Neural cell (in vitro differentiated cells): Measurements from ENCODE around the gene LGALS3. TPM values are rescaled to one million over a fixed set of nuclear protein-coding genes. Genes with fewer than 3 reads are reported as not detected.

Experiments
- H2AFZ ChIP-seq: fragments of 200-600, 300-800 bp; sonication (generic), shearing (Covaris generic); 2 replicates; pipeline ENCODE4 v1.6.0; 2014; ENCODE audit warnings: low read depth, mild to moderate bottlenecking, antibody characterized with exemption, low read length, moderate library complexity
- H3F3A ChIP-seq: fragments of 200-600 bp; shearing (Covaris generic); 2 replicates; pipeline ENCODE4 v1.6.1; 2016; ENCODE audit warnings: mild to moderate bottlenecking, moderate library complexity, mixed read lengths, antibody characterized with exemption, low read length; ENCODE audit not compliant: insufficient read depth, poor library complexity, severe bottlenecking
- H3K27ac ChIP-seq: fragments of 200-600, 300-800 bp; sonication (generic), shearing (Covaris generic); 2 replicates; pipeline ENCODE4 v1.5.1; 2014; ENCODE audit warnings: mild to moderate bottlenecking, low read length, moderate library complexity
- H3K27me3 ChIP-seq: fragments of 300-800, 200-600 bp; sonication (generic), shearing (Covaris generic); 2 replicates; pipeline ENCODE4 v1.6.0; 2014; ENCODE audit warnings: mild to moderate bottlenecking, low read depth, low read length, moderate library complexity; ENCODE audit not compliant: insufficient read depth
- H3K36me3 ChIP-seq: fragments of 300-800, 200-600 bp; sonication (generic), shearing (Covaris generic); 2 replicates; pipeline ENCODE4 v1.5.1; 2014; ENCODE audit warnings: mild to moderate bottlenecking, antibody characterized with exemption, low read length, moderate library complexity; ENCODE audit not compliant: insufficient read depth
- H3K4me2 ChIP-seq: fragments of 300-800, 200-600 bp; sonication (generic), shearing (Covaris generic); 2 replicates; pipeline ENCODE4 v1.6.0; 2014; ENCODE audit warnings: mild to moderate bottlenecking, low read length
- H3K4me3 ChIP-seq: fragments of 300-800, 200-600 bp; sonication (generic), shearing (Covaris generic); 2 replicates; pipeline ENCODE4 v1.5.1; 2014; ENCODE audit warnings: mild to moderate bottlenecking, low read length, moderate library complexity
- H3K79me2 ChIP-seq: fragments of 200-600 bp; shearing (Covaris generic); replicated peaks from 2 replicates; pipeline ENCODE4 v1.6.0; 2014; ENCODE audit warnings: mild to moderate bottlenecking, low read length, moderate library complexity; ENCODE audit not compliant: insufficient read depth
- H3K9ac ChIP-seq: fragments of 300-800, 200-600 bp; sonication (generic), shearing (Covaris generic); 2 replicates; pipeline ENCODE4 v1.6.1; 2016; ENCODE audit warnings: mild to moderate bottlenecking, low read length, mixed read lengths
- H3K9me2 ChIP-seq: fragments of 200-600 bp; shearing (Covaris generic); 2 replicates; pipeline ENCODE4 v1.6.1; 2016; ENCODE audit warnings: mild to moderate bottlenecking, low read length, mixed read lengths; ENCODE audit not compliant: insufficient read depth
- H3K9me3 ChIP-seq: fragments of 200-600, 300-800 bp; sonication (generic), shearing (Covaris generic); 2 replicates; pipeline ENCODE4 v1.6.1; 2016; ENCODE audit warnings: mild to moderate bottlenecking, mixed run types, low read length, moderate library complexity, mixed read lengths
- H4K20me1 ChIP-seq: fragments of 200-600 bp; shearing (Covaris generic); 2 replicates; pipeline ENCODE4 v1.6.1; 2016; ENCODE audit warnings: mild to moderate bottlenecking, mixed run types; ENCODE audit not compliant: insufficient read depth
- EP300 ChIP-seq: fragments of 450-650 bp; conservative IDR thresholded peaks from 2 replicates; pipeline ENCODE4 v1.6.1; 2014; ENCODE audit warnings: antibody characterized with exemption, mild to moderate bottlenecking, moderate library complexity; ENCODE audit not compliant: poor library complexity, severe bottlenecking
- EZH2 ChIP-seq: fragments of 200-600, 300-800 bp; shearing (Covaris generic), sonication (generic); IDR thresholded peaks from 2 replicates; pipeline ENCODE4 v1.6.1; 2014; ENCODE audit warnings: antibody characterized with exemption, low read length, borderline replicate concordance, mild to moderate bottlenecking; ENCODE audit not compliant: insufficient read depth, poor library complexity, severe bottlenecking
- MXI1 ChIP-seq: fragments of 450-650 bp; conservative IDR thresholded peaks from 2 replicates; pipeline ENCODE4 v1.6.1; 2014; ENCODE audit warnings: antibody characterized with exemption, mild to moderate bottlenecking; ENCODE audit not compliant: poor library complexity, severe bottlenecking
- POLR2AphosphoS5 ChIP-seq: IDR thresholded peaks from 2 replicates; pipeline ENCODE4 v1.6.1; 2012
- RAD21 ChIP-seq: fragments of 450-650 bp; conservative IDR thresholded peaks from 2 replicates; pipeline ENCODE4 v1.6.1; 2014; ENCODE audit warnings: antibody characterized with exemption, mild to moderate bottlenecking, moderate library complexity
- SMC3 ChIP-seq: fragments of 450-650 bp; conservative IDR thresholded peaks from 2 replicates; pipeline ENCODE4 v1.6.1; 2014; ENCODE audit warnings: antibody characterized with exemption, mild to moderate bottlenecking, moderate library complexity; ENCODE audit not compliant: poor library complexity
- TAF1 ChIP-seq: IDR thresholded peaks from 2 replicates; pipeline ENCODE4 v1.6.1; 2012; ENCODE audit warnings: low read depth
- polyA plus RNA-seq: library from polyadenylated mRNA; depleted of rRNA; stranded (reverse); fragments of >200 nt; gene quantifications from 2 replicates; pipeline ENCODE4 v1.2.3, GENCODE V29; 2014
- TF ChIP-seq, protein P1 (sequence below): fragments of 450-650 bp; IDR thresholded peaks from 2 replicates; pipeline ENCODE4 v1.5.1; 2014; ENCODE audit warnings: antibody characterized with exemption, mild to moderate bottlenecking, moderate library complexity; ENCODE audit not compliant: poor library complexity, severe bottlenecking
- TF ChIP-seq, protein P2 (sequence below): IDR thresholded peaks from 2 replicates; pipeline ENCODE4 v1.6.1; 2012; ENCODE audit warnings: borderline replicate concordance

LGALS3 gene
- polyA plus RNA-seq, 1 donor from 2014 or later, result 0.12 TPM

DNA sequence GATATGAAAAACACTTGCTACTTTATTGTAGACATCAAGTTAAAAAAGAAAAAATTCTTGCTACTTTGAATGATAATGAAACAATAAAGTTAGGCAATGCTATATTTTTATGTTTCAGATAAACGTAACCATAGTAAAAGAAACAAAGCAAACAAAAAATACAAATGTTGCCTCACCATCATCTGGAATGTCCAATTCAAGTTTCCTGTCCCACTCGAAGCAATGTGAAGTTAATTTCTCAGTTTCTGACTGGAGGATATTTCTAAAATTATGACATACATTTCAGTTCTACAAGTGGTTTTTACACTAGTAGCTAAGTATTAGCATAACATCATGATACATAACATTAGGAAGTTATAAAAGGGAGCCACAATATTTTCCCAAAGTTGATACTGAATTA, 41.5 kb downstream of the LGALS3 start:
- H4K20me1 ChIP-seq, result no peaks in the 10 kb centered on the region
- H2AFZ ChIP-seq, result no peak overlapping the region
- no peaks in the 10 kb centered on the region for H3F3A ChIP-seq
- H3K4me2 ChIP-seq, result no peak overlapping the region
- H3K9ac ChIP-seq, result no peak overlapping the region
- H3K27ac ChIP-seq, result no peak overlapping the region
- no peaks in the 10 kb centered on the region for H3K36me3 ChIP-seq
- no peak overlapping the region for H3K4me3 ChIP-seq
- H3K9me3 ChIP-seq, result no peaks in the 10 kb centered on the region
- no peaks in the 10 kb centered on the region for H3K27me3 ChIP-seq
- no peaks in the 10 kb centered on the region for H3K9me2 ChIP-seq
- no peak for TF ChIP-seq TAF1
- no peak for TF ChIP-seq EP300
- no peak for TF ChIP-seq EZH2
- TF ChIP-seq, protein P1, sequence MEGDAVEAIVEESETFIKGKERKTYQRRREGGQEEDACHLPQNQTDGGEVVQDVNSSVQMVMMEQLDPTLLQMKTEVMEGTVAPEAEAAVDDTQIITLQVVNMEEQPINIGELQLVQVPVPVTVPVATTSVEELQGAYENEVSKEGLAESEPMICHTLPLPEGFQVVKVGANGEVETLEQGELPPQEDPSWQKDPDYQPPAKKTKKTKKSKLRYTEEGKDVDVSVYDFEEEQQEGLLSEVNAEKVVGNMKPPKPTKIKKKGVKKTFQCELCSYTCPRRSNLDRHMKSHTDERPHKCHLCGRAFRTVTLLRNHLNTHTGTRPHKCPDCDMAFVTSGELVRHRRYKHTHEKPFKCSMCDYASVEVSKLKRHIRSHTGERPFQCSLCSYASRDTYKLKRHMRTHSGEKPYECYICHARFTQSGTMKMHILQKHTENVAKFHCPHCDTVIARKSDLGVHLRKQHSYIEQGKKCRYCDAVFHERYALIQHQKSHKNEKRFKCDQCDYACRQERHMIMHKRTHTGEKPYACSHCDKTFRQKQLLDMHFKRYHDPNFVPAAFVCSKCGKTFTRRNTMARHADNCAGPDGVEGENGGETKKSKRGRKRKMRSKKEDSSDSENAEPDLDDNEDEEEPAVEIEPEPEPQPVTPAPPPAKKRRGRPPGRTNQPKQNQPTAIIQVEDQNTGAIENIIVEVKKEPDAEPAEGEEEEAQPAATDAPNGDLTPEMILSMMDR, result no peak
- TF ChIP-seq RAD21, result no peak
- TF ChIP-seq MXI1, result no peak
- no peak for TF ChIP-seq SMC3
- no peak for TF ChIP-seq POLR2AphosphoS5
- TF ChIP-seq, protein P2, sequence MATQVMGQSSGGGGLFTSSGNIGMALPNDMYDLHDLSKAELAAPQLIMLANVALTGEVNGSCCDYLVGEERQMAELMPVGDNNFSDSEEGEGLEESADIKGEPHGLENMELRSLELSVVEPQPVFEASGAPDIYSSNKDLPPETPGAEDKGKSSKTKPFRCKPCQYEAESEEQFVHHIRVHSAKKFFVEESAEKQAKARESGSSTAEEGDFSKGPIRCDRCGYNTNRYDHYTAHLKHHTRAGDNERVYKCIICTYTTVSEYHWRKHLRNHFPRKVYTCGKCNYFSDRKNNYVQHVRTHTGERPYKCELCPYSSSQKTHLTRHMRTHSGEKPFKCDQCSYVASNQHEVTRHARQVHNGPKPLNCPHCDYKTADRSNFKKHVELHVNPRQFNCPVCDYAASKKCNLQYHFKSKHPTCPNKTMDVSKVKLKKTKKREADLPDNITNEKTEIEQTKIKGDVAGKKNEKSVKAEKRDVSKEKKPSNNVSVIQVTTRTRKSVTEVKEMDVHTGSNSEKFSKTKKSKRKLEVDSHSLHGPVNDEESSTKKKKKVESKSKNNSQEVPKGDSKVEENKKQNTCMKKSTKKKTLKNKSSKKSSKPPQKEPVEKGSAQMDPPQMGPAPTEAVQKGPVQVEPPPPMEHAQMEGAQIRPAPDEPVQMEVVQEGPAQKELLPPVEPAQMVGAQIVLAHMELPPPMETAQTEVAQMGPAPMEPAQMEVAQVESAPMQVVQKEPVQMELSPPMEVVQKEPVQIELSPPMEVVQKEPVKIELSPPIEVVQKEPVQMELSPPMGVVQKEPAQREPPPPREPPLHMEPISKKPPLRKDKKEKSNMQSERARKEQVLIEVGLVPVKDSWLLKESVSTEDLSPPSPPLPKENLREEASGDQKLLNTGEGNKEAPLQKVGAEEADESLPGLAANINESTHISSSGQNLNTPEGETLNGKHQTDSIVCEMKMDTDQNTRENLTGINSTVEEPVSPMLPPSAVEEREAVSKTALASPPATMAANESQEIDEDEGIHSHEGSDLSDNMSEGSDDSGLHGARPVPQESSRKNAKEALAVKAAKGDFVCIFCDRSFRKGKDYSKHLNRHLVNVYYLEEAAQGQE, result no peak
- H3K79me2 ChIP-seq, result no peaks in the 10 kb centered on the region

DNA sequence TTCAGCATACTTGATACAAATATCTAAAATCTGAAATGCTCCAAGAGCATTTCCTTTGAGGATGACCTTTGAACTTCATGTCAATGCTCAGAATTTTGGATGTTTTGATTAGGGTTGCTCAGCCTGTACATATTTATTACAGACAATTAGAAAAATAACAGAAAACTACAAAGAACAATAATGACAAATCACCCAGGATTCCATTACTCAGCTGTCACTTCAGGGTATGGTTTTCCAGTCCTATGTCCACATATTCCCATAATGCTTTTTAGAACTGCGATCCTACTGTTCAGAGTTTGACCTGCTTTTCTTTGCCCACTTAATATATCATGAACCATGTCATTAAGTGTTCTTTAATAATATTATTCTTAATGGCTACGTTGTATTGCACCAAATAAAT, 51.0 kb downstream of the LGALS3 start:
- H3K4me3 ChIP-seq, result no peak overlapping the region
- H3K27me3 ChIP-seq, result no peaks in the 10 kb centered on the region
- H4K20me1 ChIP-seq, result no peaks in the 10 kb centered on the region
- H3K27ac ChIP-seq, result no peak overlapping the region
- H3K9me3 ChIP-seq, result no peaks in the 10 kb centered on the region
- no peaks in the 10 kb centered on the region for H3K79me2 ChIP-seq
- H3F3A ChIP-seq, result no peaks in the 10 kb centered on the region
- no peak overlapping the region for H3K4me2 ChIP-seq
- no peak overlapping the region for H3K9ac ChIP-seq
- no peak for TF ChIP-seq EP300
- TF ChIP-seq, protein P2, result no peak
- no peak for TF ChIP-seq TAF1
- TF ChIP-seq, protein P1, result no peak
- TF ChIP-seq RAD21, result no peak
- no peak for TF ChIP-seq MXI1
- H3K36me3 ChIP-seq, result no peaks in the 10 kb centered on the region
- no peak overlapping the region for H2AFZ ChIP-seq
- H3K9me2 ChIP-seq, result no peaks in the 10 kb centered on the region
